C1 segment of cervical spinal cord (tissue), 14 donors: ENCODE data around the gene LYPD5.
"Not testable (repeated sequence)": the region's sequence is repeated elsewhere in the genome, so short reads cannot be mapped to it uniquely, and the experiment has no call there.

Experiments
- DNase-seq, 14 donors: peaks; one replicate each; lab custom pipeline; 2025; lab: John Stamatoyannopoulos, UW

LYPD5 gene

GRCh38 chr19:43802216-43802951, at the start of gene LYPD5:
LYPD5 (minus strand) TSS chr19:43802447; CDS start chr19:43802380, 67 bp downstream.
- DNase-seq, result no peak

GRCh38 chr19:43848821-43849220, 46.6 kb upstream of the LYPD5 start:
- DNase-seq, result no peak

- no peak for DNase-seq
Measured at GRCh38 chr19:43847884-43848283, 45.6 kb upstream of the LYPD5 start.

- DNase-seq, result no peak
Measured at GRCh38 chr19:43847246-43847645, 45.0 kb upstream of the LYPD5 start.

- no peak for DNase-seq
Measured at GRCh38 chr19:43842007-43842406, 39.8 kb upstream of the LYPD5 start.

GRCh38 chr19:43839139-43839538, 36.9 kb upstream of the LYPD5 start:
- DNase-seq, result no peak

- DNase-seq, result peak; percentile 21 to 96 (median 82)
Measured at GRCh38 chr19:43826787-43827754, 24.8 kb upstream of the LYPD5 start, which contains the start of gene ZNF283. ZNF283 (plus strand) TSS chr19:43827321; CDS start chr19:43833505, 6,184 bp downstream.

GRCh38 chr19:43824572-43824971, 22.3 kb upstream of the LYPD5 start:
- DNase-seq, result not testable (repeated sequence)

GRCh38 chr19:43823856-43824255, 21.6 kb upstream of the LYPD5 start:
- DNase-seq, result not testable (repeated sequence)

- DNase-seq, result no peak
Measured at GRCh38 chr19:43820884-43821215, 18.6 kb upstream of the LYPD5 start.

- peak in 10 of 14 donors; percentile 2 to 59 (median 18) for DNase-seq
Measured at GRCh38 chr19:43820098-43820883, 18.0 kb upstream of the LYPD5 start.

- DNase-seq, result no peak
Measured at GRCh38 chr19:43818500-43818899, 16.3 kb upstream of the LYPD5 start.

- not testable (repeated sequence) for DNase-seq
Measured at GRCh38 chr19:43817454-43817853, 15.2 kb upstream of the LYPD5 start.

GRCh38 chr19:43814663-43815352, 12.6 kb upstream of the LYPD5 start:
- no peak for DNase-seq

GRCh38 chr19:43812688-43813087, 10.4 kb upstream of the LYPD5 start:
- DNase-seq, result no peak

- DNase-seq, result no peak
Measured at GRCh38 chr19:43812259-43812658, 10.0 kb upstream of the LYPD5 start.

- DNase-seq, result no peak
Measured at GRCh38 chr19:43811837-43812236, 9.6 kb upstream of the LYPD5 start.

GRCh38 chr19:43809762-43810696, 7.8 kb upstream of the LYPD5 start:
- DNase-seq, result peak in 1 of 14 donors; percentile 4

GRCh38 chr19:43807651-43808050, 5.4 kb upstream of the LYPD5 start:
- no peak for DNase-seq

GRCh38 chr19:43806848-43807247, 4.6 kb upstream of the LYPD5 start:
- no peak for DNase-seq
